HFFc6 (cell line): ENCODE data around the gene CYS1. TPM values are rescaled to one million over a fixed set of nuclear protein-coding genes. Genes with fewer than 3 reads are reported as not detected.
A peak's percentile ranks its signal among the peaks of the same experiment; 100 is the strongest.

Experiments
- DNase-seq: peaks from one replicate; pipeline ENCODE4 v3.0.0-alpha.2; 2018
- H3K27ac Mint-ChIP-seq: 2 replicates; pipeline ENCODE4 v1.8.0; 2020; ENCODE audit warnings: mild to moderate bottlenecking, mixed read lengths
- H3K27me3 Mint-ChIP-seq: 2 replicates; pipeline ENCODE4 v1.8.0; 2021; ENCODE audit warnings: mild to moderate bottlenecking, moderate library complexity, mixed read lengths; ENCODE audit not compliant: insufficient read depth
- H3K36me3 Mint-ChIP-seq: 2 replicates; pipeline ENCODE4 v1.8.0; 2021; ENCODE audit warnings: low read depth, mixed read lengths
- H3K4me1 Mint-ChIP-seq: 2 replicates; pipeline ENCODE4 v1.8.0; 2020; ENCODE audit warnings: low read depth, mixed read lengths
- H3K4me3 Mint-ChIP-seq: 2 replicates; pipeline ENCODE4 v1.8.0; 2020; ENCODE audit warnings: mild to moderate bottlenecking, moderate library complexity, mixed read lengths
- H3K9me3 Mint-ChIP-seq: 2 replicates; pipeline ENCODE4 v1.8.0; 2020; ENCODE audit warnings: mild to moderate bottlenecking, mixed read lengths
- total RNA-seq, 6 experiments: library from RNA; stranded (reverse); fragmentation: NEBNext Ultra II Directional; extraction: Animal tissue kit (Norgen Biotek cat#: 25700); gene quantifications; 2 replicates in 1 of 6; 3 replicates in 5 of 6; pipeline ENCODE4 v1.2.3, GENCODE V29; 2021
- TF ChIP-seq, protein P1 (sequence below): fragments of 200-600 bp; sonication (generic); IDR thresholded peaks from 2 replicates; pipeline ENCODE4 v1.5.0; 2021; ENCODE audit warnings: antibody characterized with exemption, mild to moderate bottlenecking

The CYS1 gene
- total RNA-seq, 6 experiments from 2014 or later = 0.24 to 2.0 (median 1.4) TPM

GRCh38 chr2:10078704-10079265 is 1.4 kb downstream of the CYS1 start:
- TF ChIP-seq, protein P1, sequence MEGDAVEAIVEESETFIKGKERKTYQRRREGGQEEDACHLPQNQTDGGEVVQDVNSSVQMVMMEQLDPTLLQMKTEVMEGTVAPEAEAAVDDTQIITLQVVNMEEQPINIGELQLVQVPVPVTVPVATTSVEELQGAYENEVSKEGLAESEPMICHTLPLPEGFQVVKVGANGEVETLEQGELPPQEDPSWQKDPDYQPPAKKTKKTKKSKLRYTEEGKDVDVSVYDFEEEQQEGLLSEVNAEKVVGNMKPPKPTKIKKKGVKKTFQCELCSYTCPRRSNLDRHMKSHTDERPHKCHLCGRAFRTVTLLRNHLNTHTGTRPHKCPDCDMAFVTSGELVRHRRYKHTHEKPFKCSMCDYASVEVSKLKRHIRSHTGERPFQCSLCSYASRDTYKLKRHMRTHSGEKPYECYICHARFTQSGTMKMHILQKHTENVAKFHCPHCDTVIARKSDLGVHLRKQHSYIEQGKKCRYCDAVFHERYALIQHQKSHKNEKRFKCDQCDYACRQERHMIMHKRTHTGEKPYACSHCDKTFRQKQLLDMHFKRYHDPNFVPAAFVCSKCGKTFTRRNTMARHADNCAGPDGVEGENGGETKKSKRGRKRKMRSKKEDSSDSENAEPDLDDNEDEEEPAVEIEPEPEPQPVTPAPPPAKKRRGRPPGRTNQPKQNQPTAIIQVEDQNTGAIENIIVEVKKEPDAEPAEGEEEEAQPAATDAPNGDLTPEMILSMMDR = no peak
- Mint-ChIP-seq H3K36me3 (no peaks in the 10 kb centered on the region), H3K9me3 (no peaks in the 10 kb centered on the region), H3K27me3 (peaks cover 54% of the 10 kb centered on the region), H3K4me3 (peak overlapping the region; percentile 84), H3K27ac (peak overlapping the region; percentile 79), H3K4me1 (peaks cover 20% of the 10 kb centered on the region)
- no peak for DNase-seq

- Mint-ChIP-seq H3K4me1 (peaks cover 14% of the 10 kb centered on the region), H3K4me3 (no peak overlapping the region), H3K36me3 (no peaks in the 10 kb centered on the region), H3K9me3 (no peaks in the 10 kb centered on the region), H3K27me3 (peaks cover 51% of the 10 kb centered on the region), H3K27ac (no peak overlapping the region)
- no peak for DNase-seq
- TF ChIP-seq, protein P1 = no peak
These were observed 2.2 kb downstream of the CYS1 start for GRCh38 chr2:10078001-10078400.

GRCh38 chr2:10076988-10077527 is 3.2 kb downstream of the CYS1 start:
- H3K4me1 Mint-ChIP-seq = peaks cover 18% of the 10 kb centered on the region
- no peaks in the 10 kb centered on the region for H3K36me3 Mint-ChIP-seq
- no peak for DNase-seq
- H3K4me3 Mint-ChIP-seq = no peak overlapping the region
- peaks cover 45% of the 10 kb centered on the region for H3K27me3 Mint-ChIP-seq
- H3K27ac Mint-ChIP-seq = no peak overlapping the region
- TF ChIP-seq, protein P1 = no peak
- no peaks in the 10 kb centered on the region for H3K9me3 Mint-ChIP-seq

DNA sequence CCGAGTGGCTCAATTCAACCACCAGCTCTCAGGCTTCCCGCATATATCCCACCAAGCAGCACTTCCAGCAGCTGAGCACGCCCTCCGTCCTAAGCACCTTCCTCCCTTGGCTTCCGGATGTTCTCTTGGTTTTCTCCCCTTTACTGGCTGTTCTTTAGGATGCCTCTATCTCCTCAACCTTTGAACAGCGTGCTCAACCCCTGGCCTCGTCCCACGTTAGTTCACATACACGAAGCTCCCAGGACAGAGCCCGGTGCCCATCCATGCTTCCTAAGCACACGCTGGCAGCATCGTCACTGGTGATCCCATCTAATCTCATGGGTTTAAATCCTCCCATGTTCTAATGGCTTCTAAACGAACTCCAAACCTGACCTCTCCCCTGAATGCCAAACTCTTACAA is 3.7 kb downstream of the CYS1 start:
- Mint-ChIP-seq H3K27me3 (peaks cover 40% of the 10 kb centered on the region), H3K9me3 (no peaks in the 10 kb centered on the region), H3K27ac (no peak overlapping the region), H3K4me1 (peaks cover 18% of the 10 kb centered on the region), H3K4me3 (no peak overlapping the region), H3K36me3 (no peaks in the 10 kb centered on the region)
- TF ChIP-seq, protein P1 = no peak
- no peak for DNase-seq

DNA sequence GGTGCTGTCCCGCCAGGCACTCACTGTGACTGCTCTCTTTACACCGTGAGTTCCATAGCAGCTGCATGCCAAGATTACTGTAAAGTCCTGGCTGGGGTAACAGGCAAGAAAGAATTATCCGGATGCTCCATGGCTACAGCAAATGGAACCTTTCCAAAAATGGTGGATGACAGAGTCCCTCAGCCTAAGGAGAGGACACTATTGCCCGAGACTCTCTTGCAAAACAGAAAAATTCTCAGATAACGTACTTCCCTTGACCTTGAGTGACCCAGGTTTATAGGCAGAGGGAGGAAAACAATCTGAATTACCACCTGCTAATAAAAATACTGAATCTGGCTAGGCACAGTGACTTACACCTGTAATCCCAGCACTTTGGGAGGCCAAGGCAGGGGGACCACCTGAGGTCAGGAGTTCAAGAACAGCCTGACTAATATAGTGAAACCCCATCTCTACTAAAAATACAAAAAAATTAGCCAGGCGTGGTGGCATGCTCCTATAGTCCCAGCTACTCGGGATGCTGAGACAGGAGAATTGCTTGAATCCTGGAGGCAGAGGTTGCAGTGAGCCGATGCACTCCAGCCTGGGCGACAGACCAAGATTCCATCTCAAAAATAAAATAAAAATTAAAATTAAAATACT is 4.5 kb downstream of the CYS1 start:
- no peaks in the 10 kb centered on the region for H3K9me3 Mint-ChIP-seq
- no peak overlapping the region for H3K4me3 Mint-ChIP-seq
- TF ChIP-seq, protein P1 = no peak
- no peaks in the 10 kb centered on the region for H3K36me3 Mint-ChIP-seq
- peaks cover 34% of the 10 kb centered on the region for H3K27me3 Mint-ChIP-seq
- no peak for DNase-seq
- H3K27ac Mint-ChIP-seq = no peak overlapping the region
- peaks cover 18% of the 10 kb centered on the region for H3K4me1 Mint-ChIP-seq
